Measurements from ENCODE around the gene APLN.

DNA sequence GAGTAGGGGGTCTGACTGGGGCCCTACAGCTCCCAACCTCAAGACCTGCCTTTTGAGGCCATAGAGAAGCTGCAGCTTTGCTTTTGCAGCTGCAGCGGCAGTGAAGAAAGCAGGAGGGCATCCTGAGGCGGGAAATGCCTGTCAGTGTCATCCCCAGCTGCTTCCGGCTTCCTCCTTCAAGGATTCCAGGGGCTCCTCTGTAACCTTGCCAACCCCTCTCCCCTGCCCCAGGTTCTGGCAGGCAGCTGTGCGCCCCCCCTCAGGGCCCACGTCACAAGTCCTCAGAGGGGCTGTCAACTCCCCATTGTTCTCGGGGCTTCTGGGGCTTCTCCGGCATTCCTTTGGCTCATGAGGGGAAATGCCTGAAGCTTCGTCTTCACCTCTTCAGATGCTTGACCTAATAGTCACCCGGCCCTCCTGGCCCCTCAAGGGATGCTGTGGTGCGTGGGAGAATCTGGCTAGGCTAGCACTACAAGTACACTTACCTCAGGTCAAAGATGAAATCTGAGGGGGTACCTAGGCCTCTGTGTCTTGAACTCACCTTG is 31.9 kb downstream of the APLN start:
- TF ChIP-seq, protein P1, sequence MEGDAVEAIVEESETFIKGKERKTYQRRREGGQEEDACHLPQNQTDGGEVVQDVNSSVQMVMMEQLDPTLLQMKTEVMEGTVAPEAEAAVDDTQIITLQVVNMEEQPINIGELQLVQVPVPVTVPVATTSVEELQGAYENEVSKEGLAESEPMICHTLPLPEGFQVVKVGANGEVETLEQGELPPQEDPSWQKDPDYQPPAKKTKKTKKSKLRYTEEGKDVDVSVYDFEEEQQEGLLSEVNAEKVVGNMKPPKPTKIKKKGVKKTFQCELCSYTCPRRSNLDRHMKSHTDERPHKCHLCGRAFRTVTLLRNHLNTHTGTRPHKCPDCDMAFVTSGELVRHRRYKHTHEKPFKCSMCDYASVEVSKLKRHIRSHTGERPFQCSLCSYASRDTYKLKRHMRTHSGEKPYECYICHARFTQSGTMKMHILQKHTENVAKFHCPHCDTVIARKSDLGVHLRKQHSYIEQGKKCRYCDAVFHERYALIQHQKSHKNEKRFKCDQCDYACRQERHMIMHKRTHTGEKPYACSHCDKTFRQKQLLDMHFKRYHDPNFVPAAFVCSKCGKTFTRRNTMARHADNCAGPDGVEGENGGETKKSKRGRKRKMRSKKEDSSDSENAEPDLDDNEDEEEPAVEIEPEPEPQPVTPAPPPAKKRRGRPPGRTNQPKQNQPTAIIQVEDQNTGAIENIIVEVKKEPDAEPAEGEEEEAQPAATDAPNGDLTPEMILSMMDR (conservative IDR thresholded peaks at IDR 0.05 in 1 of 2, IDR thresholded peaks at IDR 0.05 in 1 of 2; ENCODE audit: extremely low read depth in 1 of 2, insufficient read depth in 1 of 2, low read depth in 1 of 2, low read length in 2 of 2), result no peak
- TF ChIP-seq EZH2 (IDR thresholded peaks at IDR 0.05; ENCODE audit: borderline replicate concordance, low read length), result no peak

All from mammary epithelial cell (primary cell).